AG04450 (cell line): ENCODE results near the gene IRX2. TPM values are rescaled to one million over a fixed set of nuclear protein-coding genes. Genes with fewer than 3 reads are reported as not detected.

Experiments used
- CTCF ChIA-PET: fragments of 300-600, 350-600 bp; formaldehyde crosslinking; extraction: SDS; loops from one replicate; lab custom pipeline; 2022; ENCODE audit warnings: antibody characterized with exemption, inconsistent platforms; lab: Charles Lee
- POLR2A ChIA-PET: fragments of 350-600 bp; formaldehyde crosslinking; extraction: SDS; loops from one replicate; lab custom pipeline; 2021; ENCODE audit warnings: antibody characterized with exemption, inconsistent platforms; lab: Yijun Ruan, JAX
- DNase-seq: peaks from one replicate; pipeline ENCODE4 v3.0.0-alpha.2; 2011; ENCODE audit warnings: low read depth, low spot score
- H3K27ac ChIP-seq: one replicate; pipeline ENCODE4 v1.5.1; 2012; ENCODE audit warnings: low read depth, low read length, control low read depth
- H3K27me3 ChIP-seq: one replicate; pipeline ENCODE4 v1.6.0; 2012; ENCODE audit warnings: low read length; ENCODE audit not compliant: control insufficient read depth, insufficient read depth
- H3K4me3 ChIP-seq: 2 replicates; pipeline ENCODE4 v1.5.1; 2011; ENCODE audit warnings: mild to moderate bottlenecking, low read depth, low read length, control low read depth
- H3K9me3 ChIP-seq: 2 replicates; pipeline ENCODE4 v1.5.1; 2012; ENCODE audit warnings: low read length; ENCODE audit not compliant: control insufficient read depth, insufficient read depth
- polyA plus RNA-seq: library from polyadenylated mRNA; depleted of rRNA; stranded (reverse); fragments of >200 nt; gene quantifications from 2 replicates; pipeline ENCODE4 v1.2.3, GENCODE V29; 2011
- TF ChIP-seq, protein P1 (sequence below): IDR thresholded peaks from 2 replicates; pipeline ENCODE4 v1.5.1; 2011; ENCODE audit warnings: low read depth, low read length, control low read depth, inconsistent platforms

The IRX2 gene
- polyA plus RNA-seq, 1 experiment = not detected

DNA sequence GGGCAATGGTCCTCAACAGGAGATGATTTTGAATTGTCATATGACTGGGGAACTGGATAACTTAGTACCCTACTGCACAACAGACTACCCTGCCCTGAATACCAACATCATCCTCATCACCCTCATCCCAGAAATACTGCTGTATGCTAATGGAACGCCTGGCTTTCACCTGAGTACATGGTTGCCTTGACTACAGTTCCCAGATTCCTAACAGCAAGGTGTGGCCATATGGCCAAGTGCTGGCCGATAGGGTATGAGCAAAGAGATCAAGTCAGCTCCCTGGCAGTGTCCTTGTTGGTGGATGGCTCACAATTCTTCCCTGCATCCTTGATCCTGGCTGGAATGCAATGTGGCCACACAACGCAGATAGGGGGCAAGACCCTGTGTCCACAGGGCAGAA, 31.2 kb upstream of the IRX2 start:
- peaks cover 33% of the 10 kb centered on the region for H3K9me3 ChIP-seq
- H3K4me3 ChIP-seq = no peak overlapping the region
- CTCF ChIA-PET = no interaction called here
- no peak for DNase-seq
- TF ChIP-seq, protein P1, sequence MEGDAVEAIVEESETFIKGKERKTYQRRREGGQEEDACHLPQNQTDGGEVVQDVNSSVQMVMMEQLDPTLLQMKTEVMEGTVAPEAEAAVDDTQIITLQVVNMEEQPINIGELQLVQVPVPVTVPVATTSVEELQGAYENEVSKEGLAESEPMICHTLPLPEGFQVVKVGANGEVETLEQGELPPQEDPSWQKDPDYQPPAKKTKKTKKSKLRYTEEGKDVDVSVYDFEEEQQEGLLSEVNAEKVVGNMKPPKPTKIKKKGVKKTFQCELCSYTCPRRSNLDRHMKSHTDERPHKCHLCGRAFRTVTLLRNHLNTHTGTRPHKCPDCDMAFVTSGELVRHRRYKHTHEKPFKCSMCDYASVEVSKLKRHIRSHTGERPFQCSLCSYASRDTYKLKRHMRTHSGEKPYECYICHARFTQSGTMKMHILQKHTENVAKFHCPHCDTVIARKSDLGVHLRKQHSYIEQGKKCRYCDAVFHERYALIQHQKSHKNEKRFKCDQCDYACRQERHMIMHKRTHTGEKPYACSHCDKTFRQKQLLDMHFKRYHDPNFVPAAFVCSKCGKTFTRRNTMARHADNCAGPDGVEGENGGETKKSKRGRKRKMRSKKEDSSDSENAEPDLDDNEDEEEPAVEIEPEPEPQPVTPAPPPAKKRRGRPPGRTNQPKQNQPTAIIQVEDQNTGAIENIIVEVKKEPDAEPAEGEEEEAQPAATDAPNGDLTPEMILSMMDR = no peak
- no peak overlapping the region for H3K27ac ChIP-seq
- POLR2A ChIA-PET = no interaction called here
- no peaks in the 10 kb centered on the region for H3K27me3 ChIP-seq

DNA sequence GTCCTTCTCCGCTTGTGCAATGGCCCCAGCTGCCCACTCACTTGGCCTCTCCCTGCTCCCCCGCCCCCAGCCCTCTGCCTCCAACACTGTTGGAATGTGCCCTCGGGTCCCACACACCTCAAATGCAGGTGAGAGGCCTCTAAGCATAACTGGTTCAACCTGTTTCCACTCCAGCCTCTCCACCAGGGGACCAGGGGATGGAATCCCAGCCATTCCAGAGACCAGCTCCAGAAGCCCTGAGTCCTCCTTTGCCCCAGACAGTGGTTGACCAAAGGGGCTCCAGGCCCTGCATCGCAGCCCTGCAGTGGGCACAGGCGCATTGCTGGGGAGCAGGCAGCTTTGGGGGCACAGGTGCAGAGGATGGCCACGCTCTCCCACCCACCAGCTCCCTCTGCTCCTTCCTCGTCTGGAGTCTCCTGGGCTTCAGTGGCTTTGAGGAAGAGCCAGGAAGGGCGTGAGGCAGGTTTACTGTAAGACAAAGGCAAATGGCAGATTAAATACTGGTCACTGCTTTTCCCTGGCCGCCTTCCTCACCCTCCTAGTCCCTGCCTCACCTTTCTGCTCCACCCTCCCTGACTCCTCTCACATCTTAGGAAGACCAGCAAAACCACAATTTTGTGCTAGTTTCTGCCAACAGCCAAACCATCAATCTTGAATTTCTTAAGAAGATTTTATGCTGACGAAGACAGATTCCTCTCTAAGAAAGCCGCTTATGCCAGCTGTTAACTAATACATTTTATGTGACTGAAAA, 29.1 kb upstream of the IRX2 start:
- peaks cover 39% of the 10 kb centered on the region for H3K9me3 ChIP-seq
- ChIA-PET CTCF (no interaction called here), POLR2A (no interaction called here)
- TF ChIP-seq, protein P1 = no peak
- no peak overlapping the region for H3K4me3 ChIP-seq
- no peaks in the 10 kb centered on the region for H3K27me3 ChIP-seq
- no peak for DNase-seq
- H3K27ac ChIP-seq = no peak overlapping the region

DNA sequence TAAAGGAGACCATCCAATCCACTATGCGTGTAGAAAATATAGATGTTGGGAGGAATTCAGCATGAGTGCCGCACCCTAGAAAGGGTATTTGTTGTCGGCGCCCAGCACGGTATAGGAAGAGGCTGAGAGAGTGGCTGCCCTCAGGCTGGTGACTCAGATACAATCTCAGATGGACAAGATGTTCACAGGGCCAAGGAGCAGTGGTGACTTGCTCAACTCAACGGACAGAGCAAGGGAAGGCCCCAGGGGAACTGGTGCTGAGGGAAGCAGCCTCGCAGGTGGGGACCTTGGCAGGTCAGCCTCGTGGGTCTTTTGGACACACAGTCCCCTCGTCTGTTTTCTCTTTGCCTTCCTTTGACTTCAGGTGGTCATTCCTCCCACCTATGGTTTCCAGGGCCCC, 28.0 kb upstream of the IRX2 start:
- Histone ChIP-seq H3K27ac (no peak overlapping the region), H3K9me3 (peaks cover 39% of the 10 kb centered on the region), H3K4me3 (no peak overlapping the region), H3K27me3 (no peaks in the 10 kb centered on the region)
- TF ChIP-seq, protein P1 = no peak
- no peak for DNase-seq
- ChIA-PET POLR2A (no interaction called here), CTCF (no interaction called here)

DNA sequence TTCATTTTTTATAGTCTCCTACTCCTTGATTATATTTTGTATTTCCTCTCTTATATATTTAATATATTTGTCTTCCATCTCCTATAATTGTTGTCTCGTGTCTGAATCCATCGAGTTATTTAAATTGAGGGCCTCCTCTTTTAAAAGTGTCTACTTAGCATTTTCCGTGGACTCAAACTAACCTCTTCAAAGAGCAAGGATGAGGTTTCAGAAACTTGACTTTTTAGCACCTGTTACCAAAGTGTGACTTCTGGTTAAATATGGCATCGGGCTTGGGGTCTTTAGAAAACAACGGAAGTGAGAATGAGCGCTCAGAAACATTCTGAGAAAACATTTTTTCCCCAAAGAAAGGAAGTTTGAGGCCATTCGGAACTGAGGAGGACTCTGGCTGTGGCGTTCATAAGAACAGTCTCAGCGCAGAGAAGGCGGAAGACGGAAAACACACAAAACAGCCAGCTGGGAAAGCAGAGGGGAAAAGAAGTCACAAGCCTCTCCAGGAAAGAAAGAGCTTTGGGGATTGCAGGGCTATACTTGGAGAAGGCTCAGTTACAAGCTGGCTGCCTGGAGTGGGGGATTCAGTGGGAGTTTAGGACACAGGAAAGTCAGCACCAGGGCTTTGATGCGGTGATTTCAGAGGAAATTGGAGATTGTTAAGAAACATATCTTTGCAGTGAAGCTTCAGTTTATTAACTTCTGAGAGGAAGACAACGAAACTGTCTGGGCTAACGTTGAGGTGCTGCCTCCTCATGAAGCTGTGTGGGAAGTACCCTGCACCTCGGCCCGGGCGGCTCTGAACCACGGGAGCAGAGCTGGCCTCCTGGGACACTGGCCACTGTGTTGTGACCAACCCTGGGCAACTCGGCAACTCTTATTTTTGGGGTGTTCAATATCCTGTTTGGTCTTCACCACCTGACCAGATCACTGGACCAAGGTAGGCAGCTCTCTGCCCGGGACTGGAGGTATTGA, 25.1 kb upstream of the IRX2 start:
- Histone ChIP-seq H3K4me3 (no peak overlapping the region), H3K27ac (no peak overlapping the region), H3K9me3 (peaks cover 34% of the 10 kb centered on the region), H3K27me3 (no peaks in the 10 kb centered on the region)
- TF ChIP-seq, protein P1 = no peak
- ChIA-PET POLR2A (no interaction called here), CTCF (no interaction called here)
- no peak for DNase-seq

DNA sequence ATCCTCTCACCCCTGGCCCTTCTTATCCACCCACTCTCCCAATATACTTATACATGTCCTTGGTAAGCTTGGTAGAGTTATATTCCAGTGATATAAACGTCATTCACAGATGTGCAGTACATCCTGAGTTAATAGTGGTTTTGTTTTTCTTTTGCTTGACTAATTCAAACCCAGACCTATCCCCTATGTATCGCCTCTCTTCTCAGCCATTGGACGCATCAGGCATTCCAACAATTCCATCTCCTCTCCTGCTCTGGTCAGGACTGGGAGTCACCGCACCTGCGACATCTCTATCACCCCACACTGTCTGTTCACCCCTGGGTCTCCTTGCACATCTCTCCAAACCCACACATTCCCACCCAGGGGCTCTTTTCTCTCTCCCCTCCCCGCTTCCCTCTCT, 21.9 kb upstream of the IRX2 start:
- no peaks in the 10 kb centered on the region for H3K27me3 ChIP-seq
- TF ChIP-seq, protein P1 = no peak
- ChIA-PET POLR2A (no interaction called here), CTCF (no interaction called here)
- DNase-seq = no peak
- H3K27ac ChIP-seq = no peak overlapping the region
- H3K9me3 ChIP-seq = peaks cover 14% of the 10 kb centered on the region
- no peak overlapping the region for H3K4me3 ChIP-seq
